Skeletal muscle tissue (tissue), 4 donors: Measurements from ENCODE around the gene CLIC5. TPM values are rescaled to one million over a fixed set of nuclear protein-coding genes. Genes with fewer than 3 reads are reported as not detected.

Experiments used
- H3K27ac ChIP-seq: one replicate; pipeline ENCODE4 v1.7.0; 2013; ENCODE audit warnings: mild to moderate bottlenecking, low read depth, low read length, inconsistent platforms
- H3K27me3 ChIP-seq, 3 donors: one replicate each; pipeline ENCODE4 v1.7.0; 2013; ENCODE audit warnings: low read length in 3 of 3; ENCODE audit not compliant: control insufficient read depth in 3 of 3, insufficient read depth in 3 of 3
- H3K36me3 ChIP-seq, 3 donors: one replicate each; pipeline ENCODE4 v1.7.0; 2013; ENCODE audit warnings: low read length in 3 of 3; ENCODE audit not compliant: control insufficient read depth in 3 of 3, insufficient read depth in 3 of 3
- H3K4me1 ChIP-seq, 3 donors: one replicate each; pipeline ENCODE4 v1.7.0; 2013; ENCODE audit warnings: low read length in 3 of 3, mild to moderate bottlenecking in 3 of 3; ENCODE audit not compliant: control insufficient read depth in 3 of 3, insufficient read depth in 3 of 3
- H3K4me3 ChIP-seq, 3 donors: one replicate each; pipeline ENCODE4 v1.7.0; 2013; ENCODE audit warnings: low read length in 3 of 3
- H3K9ac ChIP-seq, 3 donors: one replicate each; pipeline ENCODE4 v1.7.0; 2013; ENCODE audit warnings: low read length in 3 of 3, mild to moderate bottlenecking in 3 of 3, moderate library complexity in 2 of 3, low read depth in 1 of 3
- H3K9me3 ChIP-seq, 3 donors: one replicate each; pipeline ENCODE4 v1.7.0; 2013; ENCODE audit warnings: low read length in 3 of 3; ENCODE audit not compliant: control insufficient read depth in 3 of 3
- total RNA-seq: library from RNA; depleted of rRNA; stranded (reverse); fragments of >200 nt; gene quantifications from one replicate; pipeline ENCODE4 v1.2.3, GENCODE V29; 2014
- donor health status: Osteomylitis.

Gene CLIC5
- total RNA-seq, 1 donor from 2014 or later = 7.8 TPM

- Histone ChIP-seq H3K9me3 (no peaks in the 10 kb centered on the region), H3K36me3 (no peaks in the 10 kb centered on the region), H3K27me3 (no peaks in the 10 kb centered on the region), H3K9ac (no peak overlapping the region), H3K4me3 (no peak overlapping the region), H3K27ac (no peak overlapping the region), H3K4me1 (no peaks in the 10 kb centered on the region)
These were observed 171.7 kb downstream of the CLIC5 start for GRCh38 chr6:45843848-45844521.

DNA sequence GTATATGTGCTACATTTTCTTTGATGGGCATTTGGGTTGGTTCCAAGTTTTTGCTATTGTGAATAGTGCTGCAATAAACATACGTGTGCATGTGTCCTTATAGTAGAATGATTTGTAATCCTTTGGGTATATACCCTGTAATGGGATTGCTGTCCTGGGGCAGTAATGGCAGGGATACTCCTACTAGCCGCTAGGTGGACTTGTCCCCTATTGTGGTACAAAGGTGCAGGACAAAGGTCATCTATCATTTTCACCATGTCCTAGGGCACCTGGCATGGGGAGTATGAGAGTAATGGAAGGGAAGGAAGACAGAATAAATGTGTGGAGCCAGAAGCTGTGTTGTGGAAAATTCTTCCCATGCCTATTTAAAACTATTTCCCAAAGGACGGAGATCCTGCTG, 174.6 kb downstream of the CLIC5 start:
- no peaks in the 10 kb centered on the region for H3K27me3 ChIP-seq

DNA sequence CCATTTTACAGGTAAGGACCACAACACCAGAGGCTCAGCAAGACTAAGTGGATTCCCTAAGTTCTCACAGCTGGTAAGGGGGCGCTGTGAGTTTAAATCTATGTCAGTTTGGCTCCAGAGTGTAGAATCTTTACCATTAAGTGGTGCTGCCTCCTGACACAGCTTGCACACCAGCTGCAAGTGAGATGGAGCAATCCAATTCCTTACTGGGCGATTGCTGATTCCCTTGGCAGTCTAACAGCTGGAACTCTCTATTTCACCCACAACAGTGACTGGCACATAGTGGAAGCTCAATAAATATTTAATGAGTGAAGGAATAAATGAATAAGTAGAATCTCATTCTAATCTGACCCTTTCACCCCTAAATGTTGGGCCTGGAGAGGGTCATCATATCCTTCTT, 176.7 kb downstream of the CLIC5 start:
- Histone ChIP-seq H3K27me3 (no peaks in the 10 kb centered on the region), H3K36me3 (no peaks in the 10 kb centered on the region), H3K4me1 (no peaks in the 10 kb centered on the region)

More for the DNA sequence above, 174.6 kb downstream of the CLIC5 start:
- Histone ChIP-seq H3K9ac (no peak overlapping the region), H3K9me3 (no peaks in the 10 kb centered on the region), H3K36me3 (no peaks in the 10 kb centered on the region), H3K4me3 (no peak overlapping the region), H3K27ac (no peak overlapping the region), H3K4me1 (no peaks in the 10 kb centered on the region)

DNA sequence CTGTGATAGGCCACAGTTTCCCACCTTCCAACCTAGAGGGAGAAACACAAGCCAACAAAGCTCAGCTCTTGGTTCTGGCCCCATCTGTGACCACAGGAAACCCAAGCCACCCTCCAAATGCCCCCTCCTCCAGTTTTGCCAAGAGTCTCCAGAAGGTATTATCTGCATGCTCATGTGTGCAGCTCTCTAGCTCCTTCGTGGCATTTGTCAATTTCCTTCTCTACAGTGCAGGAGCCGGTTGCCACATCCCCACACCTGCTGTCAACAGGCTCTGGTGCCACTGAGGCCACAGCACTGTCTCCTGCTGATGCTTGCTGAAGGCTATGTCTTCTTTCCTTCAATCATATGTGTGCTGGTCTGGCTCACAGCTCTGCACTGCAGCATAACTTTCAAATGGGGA, 177.2 kb downstream of the CLIC5 start:
- H3K27me3 ChIP-seq = no peaks in the 10 kb centered on the region
- H3K4me3 ChIP-seq = no peak overlapping the region
- H3K36me3 ChIP-seq = no peaks in the 10 kb centered on the region
- H3K27ac ChIP-seq = no peak overlapping the region
- H3K4me1 ChIP-seq = no peaks in the 10 kb centered on the region
- no peak overlapping the region for H3K9ac ChIP-seq
- H3K9me3 ChIP-seq = no peaks in the 10 kb centered on the region

More for the DNA sequence above, 176.7 kb downstream of the CLIC5 start:
- no peak overlapping the region for H3K4me3 ChIP-seq
- H3K9me3 ChIP-seq = no peaks in the 10 kb centered on the region
- H3K27ac ChIP-seq = no peak overlapping the region
- no peak overlapping the region for H3K9ac ChIP-seq

GRCh38 chr6:45837541-45838200, 178.0 kb downstream of the CLIC5 start:
- Histone ChIP-seq H3K9ac (no peak overlapping the region), H3K27ac (no peak overlapping the region)

GRCh38 chr6:45836984-45837383, 178.7 kb downstream of the CLIC5 start:
- Histone ChIP-seq H3K27ac (no peak overlapping the region), H3K9me3 (no peaks in the 10 kb centered on the region), H3K4me3 (no peak overlapping the region), H3K27me3 (no peaks in the 10 kb centered on the region), H3K36me3 (no peaks in the 10 kb centered on the region), H3K4me1 (no peaks in the 10 kb centered on the region), H3K9ac (no peak overlapping the region)

More at GRCh38 chr6:45837541-45838200, 178.0 kb downstream of the CLIC5 start:
- Histone ChIP-seq H3K9me3 (no peaks in the 10 kb centered on the region), H3K4me3 (no peak overlapping the region), H3K36me3 (no peaks in the 10 kb centered on the region), H3K27me3 (no peaks in the 10 kb centered on the region), H3K4me1 (no peaks in the 10 kb centered on the region)

- Histone ChIP-seq H3K27ac (no peak overlapping the region), H3K4me1 (no peaks in the 10 kb centered on the region), H3K9me3 (no peaks in the 10 kb centered on the region), H3K36me3 (no peaks in the 10 kb centered on the region), H3K27me3 (no peaks in the 10 kb centered on the region), H3K9ac (no peak overlapping the region), H3K4me3 (no peak overlapping the region)
These were observed 179.2 kb downstream of the CLIC5 start for GRCh38 chr6:45836438-45836824.

- no peaks in the 10 kb centered on the region for H3K27me3 ChIP-seq
- H3K9ac ChIP-seq = no peak overlapping the region
- no peaks in the 10 kb centered on the region for H3K36me3 ChIP-seq
- no peak overlapping the region for H3K4me3 ChIP-seq
- H3K9me3 ChIP-seq = no peaks in the 10 kb centered on the region
- H3K27ac ChIP-seq = no peak overlapping the region
- no peaks in the 10 kb centered on the region for H3K4me1 ChIP-seq
These were observed 179.8 kb downstream of the CLIC5 start for GRCh38 chr6:45835721-45836437.

DNA sequence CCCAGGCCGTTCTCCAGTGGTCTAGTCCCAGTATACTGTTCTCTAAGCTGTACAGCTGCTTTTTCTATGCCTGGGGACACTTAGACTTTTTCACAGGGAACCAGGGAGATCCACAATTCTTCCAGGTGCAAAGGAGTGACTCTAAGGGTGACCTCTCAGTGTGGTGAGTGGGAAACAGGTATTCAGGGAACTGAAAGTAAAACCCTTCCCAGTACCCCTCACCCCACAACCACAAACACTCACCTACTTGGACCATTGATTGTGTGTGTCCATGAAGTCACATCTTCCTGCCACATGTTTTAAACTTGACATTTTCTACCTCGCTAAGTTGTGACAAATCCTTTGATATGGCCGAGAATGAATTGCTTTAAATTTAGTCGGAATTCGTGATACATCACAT, 183.6 kb downstream of the CLIC5 start:
- H3K27me3 ChIP-seq = no peaks in the 10 kb centered on the region
- H3K27ac ChIP-seq = no peak overlapping the region
- no peaks in the 10 kb centered on the region for H3K36me3 ChIP-seq
- no peaks in the 10 kb centered on the region for H3K9me3 ChIP-seq
- H3K4me1 ChIP-seq = no peaks in the 10 kb centered on the region
- no peak overlapping the region for H3K4me3 ChIP-seq
- no peak overlapping the region for H3K9ac ChIP-seq
